Effector CD8-positive, alpha-beta T cell (primary cell): ENCODE data around the gene CWC22.
"Not testable (repeated sequence)": the region's sequence is repeated elsewhere in the genome, so short reads cannot be mapped to it uniquely, and the experiment has no call there.

Experiments
- DNase-seq: peaks from one replicate; lab custom pipeline; 2025; lab: John Stamatoyannopoulos, UW

The CWC22 gene

DNA sequence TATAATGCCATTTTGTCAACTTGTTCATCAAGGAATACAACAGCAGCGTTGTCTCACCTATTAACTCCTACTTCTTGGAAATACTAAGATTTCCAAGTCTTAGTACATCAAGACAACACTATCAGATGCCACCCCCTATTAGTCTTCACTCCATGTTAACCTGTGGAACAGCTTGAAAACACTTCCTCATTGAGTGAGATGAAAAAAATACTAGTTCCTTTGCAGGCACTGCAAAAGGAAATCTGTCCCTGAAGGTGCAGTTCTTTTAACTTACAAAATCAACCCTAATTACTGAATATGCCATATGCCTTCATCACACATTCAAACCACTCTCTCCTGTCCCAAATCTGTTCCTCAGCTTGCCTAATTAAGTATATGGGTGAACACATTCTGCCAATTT, 4.0 kb downstream of the CWC22 start:
- no peak for DNase-seq

DNA sequence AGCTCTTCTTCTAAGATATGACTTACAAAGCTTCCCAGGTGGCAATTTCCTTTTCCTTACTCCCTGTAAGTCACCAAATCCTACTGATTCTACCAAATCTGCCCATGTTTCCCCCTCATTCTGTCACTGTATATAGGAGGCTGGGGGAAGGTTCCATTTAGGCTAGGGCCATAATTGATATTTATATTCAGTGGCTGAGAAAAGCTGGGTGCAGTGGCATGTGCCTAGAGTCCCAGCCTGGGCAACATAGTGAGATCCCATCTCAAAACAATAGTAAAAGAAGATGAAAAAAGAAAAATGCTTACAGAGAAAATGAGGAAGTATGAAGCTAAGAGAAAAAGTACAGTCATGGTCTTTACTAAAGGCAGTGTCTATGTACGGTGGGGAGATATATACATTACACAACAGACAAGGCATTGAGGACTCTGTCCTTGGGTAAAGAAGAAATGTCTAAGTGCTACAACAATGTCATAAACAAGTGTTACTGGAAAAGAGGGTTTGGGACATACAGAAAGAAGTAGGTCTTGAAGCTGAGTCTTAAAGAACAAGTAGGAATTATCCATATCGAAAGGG, 4.8 kb downstream of the CWC22 start:
- DNase-seq = no peak

DNA sequence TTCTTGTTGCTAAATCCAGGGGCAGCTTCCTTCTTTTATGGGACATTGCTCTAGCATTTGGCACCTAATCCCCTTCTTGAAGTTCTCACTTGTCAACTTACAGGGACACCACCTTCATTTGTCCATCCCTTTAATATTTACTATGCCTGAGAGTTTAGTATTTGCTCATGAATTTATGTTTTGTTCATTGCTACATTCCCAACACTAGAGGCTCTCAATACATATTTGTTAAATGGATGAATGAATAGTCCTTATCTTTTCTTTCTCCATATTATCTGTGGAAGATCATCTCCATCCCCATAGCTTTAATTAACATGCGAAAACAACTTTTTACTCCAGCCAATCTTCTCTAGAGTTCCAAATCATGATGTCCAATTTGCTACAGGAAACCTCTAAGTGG, 5.4 kb downstream of the CWC22 start:
- DNase-seq = no peak

DNA sequence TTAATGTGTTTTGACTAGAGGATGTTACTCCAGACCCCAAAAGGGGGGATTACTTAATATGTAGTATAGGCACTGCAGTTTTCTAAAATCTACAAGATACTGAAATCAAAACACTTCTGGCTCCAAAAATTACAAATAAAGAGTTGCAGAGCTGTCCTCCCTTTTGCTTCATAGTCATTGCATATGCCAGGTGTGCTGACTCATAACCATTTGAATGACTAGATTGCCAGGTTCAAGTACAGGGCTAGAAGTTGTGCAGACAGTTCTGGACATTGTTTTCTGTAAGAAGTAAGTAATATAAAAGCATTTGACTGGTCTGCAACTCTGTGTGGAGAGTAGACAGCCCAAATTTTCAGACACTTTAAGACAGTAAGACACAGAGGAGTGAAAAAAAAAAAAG, 6.7 kb downstream of the CWC22 start:
- no peak for DNase-seq

DNA sequence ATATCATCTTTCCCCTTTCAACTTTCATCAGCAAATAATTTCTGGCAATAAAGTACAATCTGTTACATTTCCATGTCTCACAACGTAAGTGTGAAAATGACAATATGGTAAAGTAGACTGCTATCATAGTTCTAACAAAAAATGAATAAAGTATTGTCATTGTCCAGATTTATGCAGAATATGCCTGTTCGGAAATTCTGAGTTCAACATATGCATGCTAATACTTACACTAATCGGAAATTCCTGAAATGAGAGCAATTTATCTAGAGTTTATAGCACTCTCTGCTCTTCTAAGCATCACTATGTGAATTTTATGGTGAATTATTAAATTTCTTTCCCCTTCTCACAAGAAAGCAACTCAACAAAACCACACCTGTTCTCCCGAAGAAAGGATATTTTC, 8.1 kb downstream of the CWC22 start:
- DNase-seq = no peak

DNA sequence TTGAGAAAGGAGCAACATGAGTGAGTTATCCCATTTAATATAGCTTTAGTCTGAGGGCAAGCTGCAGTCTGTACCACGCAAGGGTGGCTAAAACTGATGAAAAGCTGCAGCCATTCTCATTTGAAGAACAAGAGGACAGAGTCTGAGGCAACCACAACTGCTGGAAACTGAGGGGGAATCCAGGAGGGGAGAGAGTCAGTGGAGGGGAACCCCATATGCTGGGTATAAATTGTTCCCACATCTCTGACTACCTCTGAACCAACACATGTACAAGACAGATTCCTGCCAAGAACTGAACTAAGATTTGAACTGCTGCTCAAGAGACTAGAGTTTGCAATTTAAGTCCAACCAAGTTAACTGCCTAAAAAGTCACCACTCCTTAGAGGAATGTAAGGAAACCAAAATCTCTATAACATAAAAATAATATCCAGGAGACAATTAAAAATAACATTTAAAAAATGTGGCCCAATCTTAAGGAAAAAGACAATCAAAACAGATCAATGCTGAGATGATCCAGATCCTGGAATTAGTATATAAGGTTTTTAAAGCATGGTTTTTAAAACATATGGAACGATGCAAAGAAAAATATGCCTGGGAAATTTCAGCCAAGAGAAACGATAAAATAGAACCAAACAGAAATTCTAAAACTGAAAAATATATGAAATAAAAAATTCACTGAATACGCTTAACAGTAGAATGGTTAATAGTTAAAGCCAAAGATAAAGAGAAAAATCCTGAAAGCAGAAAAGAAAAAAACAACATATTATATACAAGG, 11.2 kb downstream of the CWC22 start:
- DNase-seq = no peak

DNA sequence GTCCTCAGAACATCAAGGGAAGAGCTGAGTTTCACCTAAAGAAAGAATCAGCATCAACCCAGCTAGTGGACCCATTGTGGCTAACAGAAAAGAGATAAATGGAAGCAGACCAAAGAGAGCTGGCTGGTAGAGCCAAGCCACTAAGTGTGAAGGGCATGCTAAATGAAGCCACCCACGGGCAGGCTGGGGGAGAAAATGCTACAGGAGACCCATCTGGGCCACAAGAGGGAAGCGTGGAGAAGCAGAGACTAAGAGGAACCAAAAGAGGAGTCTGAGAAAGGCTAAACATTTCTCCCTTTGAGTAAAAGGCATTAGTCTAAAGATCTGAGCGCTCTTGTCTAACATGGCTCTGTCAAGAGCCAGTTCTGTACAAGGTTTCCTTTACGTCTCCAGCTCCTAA, 15.8 kb downstream of the CWC22 start:
- DNase-seq = no peak

DNA sequence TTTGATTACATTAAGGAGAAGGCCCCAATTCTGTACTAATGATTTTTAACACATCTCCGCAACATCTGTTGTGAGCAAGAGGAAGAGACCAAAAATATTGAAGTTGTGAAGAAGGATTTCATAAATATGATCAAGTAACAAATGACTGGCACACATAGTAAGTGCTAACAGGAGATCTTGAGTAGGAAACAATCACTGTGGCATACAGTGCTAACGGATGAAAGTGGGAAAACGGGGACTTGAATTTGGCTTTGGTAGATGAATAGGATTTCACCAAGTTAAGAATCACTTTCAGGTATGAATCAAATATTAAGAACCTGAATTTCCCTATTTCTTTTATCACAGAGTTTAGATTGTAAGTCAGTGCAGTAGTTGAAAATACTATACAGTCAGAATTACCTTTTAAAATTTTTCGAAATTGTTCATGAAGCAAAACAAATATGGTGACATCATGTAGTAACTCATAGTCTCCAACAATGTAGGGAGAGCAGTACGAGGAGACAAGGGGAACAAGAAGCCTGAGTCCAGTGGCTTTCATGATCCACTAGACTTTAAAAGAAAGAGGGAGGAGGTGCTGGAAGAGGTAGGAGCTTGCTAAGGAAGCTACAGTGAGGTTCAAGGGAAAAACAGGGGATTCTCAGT, 16.3 kb downstream of the CWC22 start:
- DNase-seq = no peak

DNA sequence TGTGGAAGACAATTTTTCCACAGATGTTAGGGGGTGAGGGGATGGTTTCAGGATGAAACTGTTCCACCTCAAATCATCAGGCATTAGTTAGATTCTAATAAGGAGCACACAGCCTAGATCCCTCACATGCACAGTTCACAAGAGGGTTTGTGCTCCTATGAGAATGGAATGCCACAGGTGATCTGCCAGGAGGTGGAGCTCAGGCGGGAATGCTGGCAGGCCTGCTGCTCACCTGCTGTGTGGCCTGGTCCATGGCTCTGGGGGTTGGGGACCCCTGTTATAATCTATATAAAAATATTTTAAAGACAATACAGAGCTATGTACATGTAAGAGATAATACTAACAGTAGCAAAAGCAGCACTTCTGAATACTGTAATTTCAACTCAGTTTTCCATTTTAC, 19.2 kb downstream of the CWC22 start:
- DNase-seq = no peak

DNA sequence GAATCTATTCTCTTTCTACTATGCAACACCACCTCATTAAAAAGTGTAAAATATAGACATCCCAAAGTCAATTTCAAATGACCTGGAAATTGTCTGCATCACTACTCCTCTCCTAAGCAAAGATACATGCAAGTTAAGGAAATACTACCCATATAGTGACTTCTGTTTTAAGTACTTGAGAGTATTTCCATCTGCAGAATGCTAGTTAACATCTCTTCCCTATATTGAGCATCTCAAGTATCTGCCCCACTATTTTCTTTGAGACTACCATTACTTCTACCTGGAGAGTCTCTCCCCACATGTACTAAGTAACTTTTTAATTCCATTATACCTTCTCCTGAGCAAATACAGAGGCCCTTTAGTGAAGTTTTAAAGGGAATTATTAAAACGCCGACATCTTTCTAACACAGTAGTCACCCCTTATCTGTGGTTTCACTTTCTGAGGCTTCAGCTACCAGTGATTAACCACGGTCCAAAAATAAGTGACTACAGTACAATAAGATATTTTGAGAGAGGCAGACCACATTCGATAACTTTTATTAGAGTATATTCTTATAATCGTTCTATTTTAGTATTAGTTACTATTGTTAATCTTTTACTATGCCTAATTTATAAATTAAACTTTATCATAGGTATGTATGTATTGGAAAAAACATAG, 21.8 kb downstream of the CWC22 start:
- DNase-seq = no peak

DNA sequence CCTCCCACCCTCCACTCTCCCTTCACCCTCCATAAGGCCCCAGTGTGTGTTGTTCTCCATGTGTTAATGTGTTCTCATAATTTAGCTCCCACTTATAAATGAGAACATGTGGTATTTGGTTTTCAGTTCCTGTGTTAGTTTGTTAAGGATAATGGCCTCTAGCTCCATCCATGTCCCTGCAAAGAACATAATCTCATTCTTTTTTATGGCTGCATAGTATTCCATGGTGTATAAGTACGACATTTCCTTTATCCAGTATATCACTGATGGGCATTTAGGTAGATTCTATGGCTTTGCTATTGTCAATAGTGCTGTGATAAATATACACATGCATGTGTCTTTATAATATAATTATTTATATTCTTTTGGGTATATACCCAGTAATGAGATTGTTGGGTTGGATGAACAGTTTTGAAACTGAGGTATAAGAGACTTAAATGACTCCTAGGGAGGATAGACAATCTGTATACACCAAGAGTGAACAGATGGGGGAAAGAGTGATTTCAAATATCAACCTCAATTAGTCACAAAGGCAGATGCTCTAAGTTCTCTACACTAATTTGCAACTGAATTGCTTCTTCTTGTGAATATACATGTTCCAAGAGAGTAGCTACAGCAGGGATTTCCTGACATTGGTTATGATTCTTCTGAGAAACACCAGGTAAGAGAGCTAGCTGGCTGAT, 23.7 kb downstream of the CWC22 start:
- DNase-seq = no peak

DNA sequence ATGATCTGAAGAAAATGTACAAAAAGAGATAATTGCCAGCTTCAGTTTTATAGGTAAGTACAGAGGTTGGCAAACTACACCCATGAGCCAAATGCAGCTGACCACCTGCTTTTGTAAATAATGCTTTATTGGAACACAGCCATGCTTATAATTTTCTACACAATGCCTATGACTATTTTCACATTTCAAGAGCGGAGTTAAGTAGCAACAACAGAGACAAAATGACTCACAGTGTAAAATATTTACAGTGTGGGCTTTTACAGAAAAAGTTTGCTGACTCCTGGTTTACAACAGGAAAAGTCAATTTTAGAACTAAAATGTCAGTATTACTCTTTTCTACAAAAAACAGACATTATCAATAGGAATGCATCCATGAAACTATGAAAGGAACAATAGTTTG, 26.0 kb downstream of the CWC22 start:
- no peak for DNase-seq

DNA sequence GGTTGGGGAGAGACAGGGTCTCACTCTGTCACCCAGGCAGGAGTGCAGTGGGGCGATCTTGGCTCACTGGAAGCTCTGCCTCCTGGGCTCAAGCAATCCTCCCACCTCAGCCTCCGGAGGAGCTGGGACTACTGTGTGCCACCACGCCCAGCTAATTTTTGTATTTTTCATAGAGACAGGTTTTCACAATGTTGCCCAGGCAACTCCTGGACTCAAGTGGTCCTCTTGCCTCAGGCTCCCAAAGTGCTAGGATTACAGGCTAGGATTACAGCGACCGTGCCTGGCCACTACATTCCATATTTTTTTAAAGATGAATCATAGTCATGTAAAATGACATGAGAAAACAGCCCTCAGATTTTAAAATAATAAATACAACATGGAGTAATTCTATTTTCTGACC, 32.3 kb downstream of the CWC22 start:
- DNase-seq = no peak

DNA sequence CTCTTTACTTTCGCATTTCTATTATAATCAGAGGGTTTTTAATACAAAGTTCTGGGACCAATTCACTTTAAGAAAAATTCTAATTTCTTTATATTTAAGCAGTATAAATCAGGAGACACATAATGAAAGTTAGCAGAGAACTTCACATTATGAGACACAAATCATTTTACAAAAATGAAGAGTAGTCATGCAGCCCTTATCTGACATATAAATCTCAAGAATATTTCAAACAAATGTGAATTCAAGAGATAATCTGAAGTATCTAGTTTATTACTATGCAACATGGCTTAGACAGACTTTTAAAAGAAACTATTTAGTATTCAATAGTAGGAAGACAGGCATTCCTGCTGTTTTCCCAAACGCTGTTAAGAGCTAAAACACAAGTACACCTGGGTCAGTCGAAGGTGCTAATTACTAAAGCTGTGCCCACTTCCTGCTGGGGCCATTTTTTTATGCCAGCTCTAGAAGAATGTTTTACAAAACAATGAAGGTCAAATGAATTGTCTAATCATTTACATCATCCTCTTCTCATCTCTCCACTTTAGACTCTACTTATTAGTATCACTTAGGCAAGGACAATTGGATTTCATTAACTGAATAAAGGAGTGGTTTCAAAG, 40.2 kb downstream of the CWC22 start:
- no peak for DNase-seq

DNA sequence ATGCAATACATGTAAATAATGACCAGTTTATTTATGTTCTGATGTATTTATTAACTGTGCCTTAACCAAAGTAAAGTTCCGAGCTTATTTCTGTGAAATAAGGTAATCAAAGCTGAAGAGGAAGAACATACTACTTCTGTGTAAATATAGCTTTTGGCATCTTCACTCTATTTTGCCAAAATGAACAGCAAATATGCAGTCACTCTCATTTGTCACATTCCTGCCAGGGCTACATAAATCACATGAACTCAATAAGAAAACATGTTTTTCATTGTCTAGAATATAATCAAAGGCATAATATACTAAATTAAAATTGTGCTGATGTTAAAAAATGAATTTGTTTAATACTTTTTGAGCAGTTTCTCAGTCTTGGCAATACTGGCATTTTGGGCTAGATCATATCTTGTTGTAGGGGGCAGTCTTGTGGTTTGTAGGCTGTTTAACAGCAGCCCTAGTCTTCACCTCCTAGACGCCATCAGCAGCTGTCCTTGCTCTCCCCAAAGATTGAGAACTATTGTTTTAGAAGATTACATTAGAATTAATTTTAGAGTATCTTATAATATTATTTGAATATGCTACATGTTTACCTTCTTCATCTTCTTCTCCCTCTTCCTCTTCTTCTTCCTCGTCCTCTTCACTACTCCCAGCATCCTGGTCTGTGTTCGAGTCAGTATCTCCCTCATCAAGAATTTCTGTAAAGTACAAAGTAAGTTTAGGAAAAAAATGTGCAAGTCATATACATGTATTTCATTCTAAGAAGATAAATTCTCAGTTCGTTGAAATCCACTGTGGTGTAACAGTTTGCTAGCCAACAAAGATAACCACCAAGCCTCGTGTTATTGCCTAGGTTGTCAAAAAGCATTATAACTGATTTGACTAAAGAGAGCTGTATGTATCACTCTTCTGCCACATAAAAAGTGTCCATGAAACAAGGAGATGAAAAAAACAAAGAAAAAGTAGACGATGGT, 41.5 kb downstream of the CWC22 start:
- no peak for DNase-seq

DNA sequence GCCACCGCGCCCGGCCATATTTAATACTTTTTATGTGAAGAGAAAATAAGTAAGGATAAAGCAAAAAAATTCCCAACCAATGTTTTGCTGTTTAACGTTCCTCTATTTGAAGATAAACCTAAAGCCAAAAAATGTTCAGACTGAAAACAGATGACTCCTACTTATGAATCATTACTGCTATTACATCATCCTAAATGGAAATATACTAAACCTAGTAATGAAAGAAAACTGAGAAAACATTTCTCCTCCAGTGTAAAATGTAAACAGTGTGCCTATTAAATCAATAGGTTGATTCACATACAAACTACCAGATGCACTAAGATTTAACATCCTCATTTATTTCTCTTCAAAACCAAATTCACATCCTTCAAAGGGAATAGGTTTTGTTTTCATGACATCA, 43.5 kb downstream of the CWC22 start:
- DNase-seq = no peak

DNA sequence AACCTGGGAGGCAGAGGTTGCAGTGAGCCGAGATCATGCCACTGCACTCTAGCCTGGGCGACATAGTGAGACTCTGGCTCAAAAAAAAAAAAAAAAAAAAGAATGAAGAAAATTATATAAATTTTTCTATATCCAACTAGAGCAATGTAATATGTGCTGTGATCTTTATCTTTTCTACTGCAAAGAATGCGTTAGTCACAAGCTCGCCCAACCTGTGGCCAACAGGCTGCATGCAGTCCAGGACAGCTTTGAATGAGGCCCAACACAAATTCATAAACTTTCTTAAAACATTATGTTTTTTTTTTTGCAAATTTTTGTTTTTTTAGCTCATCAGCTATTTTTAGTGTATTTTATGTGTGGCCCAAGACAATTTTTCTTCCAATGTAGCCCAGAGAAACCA, 48.8 kb downstream of the CWC22 start:
- not testable (repeated sequence) for DNase-seq

DNA sequence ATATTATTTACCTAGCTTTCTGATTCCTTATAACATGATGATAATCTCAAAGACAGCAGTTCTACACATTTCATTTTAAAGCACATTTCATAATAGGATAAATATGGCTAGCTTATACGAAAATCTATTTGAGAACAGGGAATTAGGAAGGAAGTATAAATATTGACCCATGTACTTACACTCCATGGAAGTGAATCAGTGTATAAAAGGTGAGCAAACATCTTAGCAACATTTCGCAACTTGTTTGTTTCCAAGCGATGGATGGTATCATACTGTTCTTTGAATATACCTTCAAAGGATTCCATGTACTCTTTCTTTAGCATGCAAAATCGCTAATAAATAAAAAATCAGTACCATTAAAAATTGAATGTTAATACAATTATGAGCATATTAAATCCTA, 53.1 kb downstream of the CWC22 start:
- no peak for DNase-seq

DNA sequence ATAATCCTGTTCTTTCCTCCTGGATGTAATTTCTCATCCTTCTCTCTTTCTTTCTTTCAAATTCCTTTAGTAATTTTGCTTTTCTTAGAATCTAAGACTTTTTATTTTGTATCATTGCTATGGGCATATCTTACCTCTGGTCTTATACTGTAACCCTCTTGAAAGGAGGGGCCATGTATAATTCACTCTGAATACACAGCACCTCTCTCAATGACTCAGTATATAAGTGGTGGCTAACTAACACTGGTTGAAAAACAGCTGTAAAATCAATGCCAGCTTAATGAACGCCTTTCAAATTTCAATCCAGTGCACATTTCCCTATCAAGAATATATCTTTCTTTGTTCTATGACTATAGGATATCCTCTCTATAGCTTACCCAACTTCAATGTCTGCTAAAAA, 53.7 kb downstream of the CWC22 start:
- DNase-seq = no peak

DNA sequence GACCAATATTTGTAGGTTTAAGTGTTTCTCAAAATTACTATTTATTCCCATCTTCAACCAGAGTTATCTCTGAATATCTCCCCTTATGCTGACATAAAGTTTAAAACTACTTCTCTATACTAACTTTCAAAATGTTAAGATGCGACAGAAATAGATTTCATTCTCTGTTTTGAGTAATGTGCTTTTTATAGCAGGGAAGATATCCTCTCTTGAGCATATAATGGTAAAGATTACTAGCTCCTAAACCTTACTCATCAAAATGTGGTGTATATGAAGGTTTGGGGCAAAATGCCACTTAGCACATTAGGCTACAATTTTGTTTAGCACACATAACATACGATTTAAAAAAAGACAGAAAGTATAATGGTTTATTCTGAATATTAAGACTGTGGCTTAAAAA, 54.4 kb downstream of the CWC22 start:
- no peak for DNase-seq

DNA sequence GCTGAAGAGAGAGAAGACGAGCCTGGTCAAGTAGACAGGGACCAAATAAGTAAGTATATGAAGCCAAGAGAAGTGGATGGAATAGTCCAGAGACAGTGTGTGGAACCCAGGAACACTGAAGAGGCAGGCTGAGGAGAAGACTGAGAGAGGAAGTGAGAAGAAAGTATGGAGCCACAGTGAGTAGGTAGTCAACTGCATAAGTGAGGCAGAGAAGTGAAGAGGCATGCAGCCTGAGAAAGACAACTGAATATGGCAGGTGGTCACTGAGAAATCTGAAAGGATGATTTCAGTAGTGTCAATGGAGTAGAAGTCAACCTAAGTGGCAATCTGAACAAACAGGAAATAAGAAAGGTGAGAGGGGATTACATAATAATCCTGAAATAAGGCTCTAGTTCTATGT, 55.4 kb downstream of the CWC22 start:
- no peak for DNase-seq
